ENCODE data around the gene TOM1L1.
A peak's percentile ranks its signal among the peaks of the same experiment; 100 is the strongest.

Gene TOM1L1

GRCh38 chr17:54920819-54921218 lies 20.2 kb downstream of the TOM1L1 start:
- H3K27me3 ChIP-seq (ENCODE audit: control insufficient read depth, insufficient read depth, low read length) = no peaks in the 10 kb centered on the region
- H3K36me3 ChIP-seq (ENCODE audit: control insufficient read depth, insufficient read depth, low read length) = peaks cover 67% of the 10 kb centered on the region
- no peak overlapping the region for H3K9ac ChIP-seq (ENCODE audit: low read length)
- H3K4me1 ChIP-seq (ENCODE audit: control insufficient read depth, insufficient read depth, low read length) = peaks cover 23% of the 10 kb centered on the region
- H3K4me3 ChIP-seq (ENCODE audit: low read depth, low read length) = no peak overlapping the region
- peak overlapping the region; percentile 34; the same call in 1 of the 2 replicates for H3K27ac ChIP-seq (ENCODE audit: low read depth, low read length)
- peaks cover 8% of the 10 kb centered on the region; the same call in 1 of the 2 replicates for H3K9me3 ChIP-seq (ENCODE audit: control insufficient read depth, insufficient read depth, low read depth, low read length)

GRCh38 chr17:54924405-54924804 lies 23.8 kb downstream of the TOM1L1 start:
- Histone ChIP-seq H3K9me3 (ENCODE audit: control insufficient read depth, insufficient read depth, low read depth, low read length) (no peaks in the 10 kb centered on the region), H3K4me3 (ENCODE audit: low read depth, low read length) (no peak overlapping the region), H3K9ac (ENCODE audit: low read length) (no peak overlapping the region), H3K4me1 (ENCODE audit: control insufficient read depth, insufficient read depth, low read length) (peaks cover 19% of the 10 kb centered on the region), H3K27me3 (ENCODE audit: control insufficient read depth, insufficient read depth, low read length) (no peaks in the 10 kb centered on the region), H3K27ac (ENCODE audit: low read depth, low read length) (no peak overlapping the region), H3K36me3 (ENCODE audit: control insufficient read depth, insufficient read depth, low read length) (peaks cover 65% of the 10 kb centered on the region)

- Histone ChIP-seq H3K4me1 (ENCODE audit: control insufficient read depth, insufficient read depth, low read length) (peaks cover 6% of the 10 kb centered on the region; the same call in 1 of the 2 replicates), H3K9ac (ENCODE audit: low read length) (no peak overlapping the region), H3K27ac (ENCODE audit: low read depth, low read length) (no peak overlapping the region), H3K36me3 (ENCODE audit: control insufficient read depth, insufficient read depth, low read length) (peaks cover 72% of the 10 kb centered on the region), H3K27me3 (ENCODE audit: control insufficient read depth, insufficient read depth, low read length) (no peaks in the 10 kb centered on the region), H3K9me3 (ENCODE audit: control insufficient read depth, insufficient read depth, low read depth, low read length) (no peaks in the 10 kb centered on the region), H3K4me3 (ENCODE audit: low read depth, low read length) (no peak overlapping the region)
Observed at GRCh38 chr17:54927525-54927924, 26.9 kb downstream of the TOM1L1 start.

- peaks cover 84% of the 10 kb centered on the region for H3K36me3 ChIP-seq (ENCODE audit: control insufficient read depth, insufficient read depth, low read length)
- peaks cover 16% of the 10 kb centered on the region; the same call in 1 of the 2 replicates for H3K4me1 ChIP-seq (ENCODE audit: control insufficient read depth, insufficient read depth, low read length)
- H3K9ac ChIP-seq (ENCODE audit: low read length) = no peak overlapping the region
- no peak overlapping the region for H3K4me3 ChIP-seq (ENCODE audit: low read depth, low read length)
- no peak overlapping the region for H3K27ac ChIP-seq (ENCODE audit: low read depth, low read length)
- H3K9me3 ChIP-seq (ENCODE audit: control insufficient read depth, insufficient read depth, low read depth, low read length) = no peaks in the 10 kb centered on the region
- H3K27me3 ChIP-seq (ENCODE audit: control insufficient read depth, insufficient read depth, low read length) = no peaks in the 10 kb centered on the region
Observed at GRCh38 chr17:54932711-54933110, 32.1 kb downstream of the TOM1L1 start.

- Histone ChIP-seq H3K4me1 (ENCODE audit: control insufficient read depth, insufficient read depth, low read length) (peaks cover 16% of the 10 kb centered on the region; the same call in 1 of the 2 replicates), H3K9me3 (ENCODE audit: control insufficient read depth, insufficient read depth, low read depth, low read length) (no peaks in the 10 kb centered on the region), H3K27me3 (ENCODE audit: control insufficient read depth, insufficient read depth, low read length) (no peaks in the 10 kb centered on the region), H3K27ac (ENCODE audit: low read depth, low read length) (no peak overlapping the region), H3K4me3 (ENCODE audit: low read depth, low read length) (no peak overlapping the region), H3K36me3 (ENCODE audit: control insufficient read depth, insufficient read depth, low read length) (peaks cover 83% of the 10 kb centered on the region), H3K9ac (ENCODE audit: low read length) (no peak overlapping the region)
Observed at GRCh38 chr17:54933921-54934320, 33.3 kb downstream of the TOM1L1 start.

- H3K4me3 ChIP-seq (ENCODE audit: low read depth, low read length) = no peak overlapping the region
- no peak overlapping the region for H3K9ac ChIP-seq (ENCODE audit: low read length)
- peaks cover 86% of the 10 kb centered on the region for H3K36me3 ChIP-seq (ENCODE audit: control insufficient read depth, insufficient read depth, low read length)
- no peaks in the 10 kb centered on the region for H3K9me3 ChIP-seq (ENCODE audit: control insufficient read depth, insufficient read depth, low read depth, low read length)
- peaks cover 16% of the 10 kb centered on the region; the same call in 1 of the 2 replicates for H3K4me1 ChIP-seq (ENCODE audit: control insufficient read depth, insufficient read depth, low read length)
- H3K27me3 ChIP-seq (ENCODE audit: control insufficient read depth, insufficient read depth, low read length) = no peaks in the 10 kb centered on the region
- peak overlapping the region; percentile 70; the same call in 1 of the 2 replicates for H3K27ac ChIP-seq (ENCODE audit: low read depth, low read length)
Observed at GRCh38 chr17:54935471-54935870, 34.8 kb downstream of the TOM1L1 start.

- no peaks in the 10 kb centered on the region for H3K27me3 ChIP-seq (ENCODE audit: control insufficient read depth, insufficient read depth, low read length)
- peaks cover 87% of the 10 kb centered on the region for H3K36me3 ChIP-seq (ENCODE audit: control insufficient read depth, insufficient read depth, low read length)
- no peak overlapping the region for H3K4me3 ChIP-seq (ENCODE audit: low read depth, low read length)
- peaks cover 16% of the 10 kb centered on the region; the same call in 1 of the 2 replicates for H3K4me1 ChIP-seq (ENCODE audit: control insufficient read depth, insufficient read depth, low read length)
- H3K9ac ChIP-seq (ENCODE audit: low read length) = no peak overlapping the region
- no peaks in the 10 kb centered on the region for H3K9me3 ChIP-seq (ENCODE audit: control insufficient read depth, insufficient read depth, low read depth, low read length)
- no peak overlapping the region for H3K27ac ChIP-seq (ENCODE audit: low read depth, low read length)
Observed at GRCh38 chr17:54937018-54937417, 36.4 kb downstream of the TOM1L1 start.

- Histone ChIP-seq H3K27ac (ENCODE audit: low read depth, low read length) (no peak overlapping the region), H3K9ac (ENCODE audit: low read length) (no peak overlapping the region), H3K36me3 (ENCODE audit: control insufficient read depth, insufficient read depth, low read length) (peaks cover 90% of the 10 kb centered on the region)
Observed at GRCh38 chr17:54937426-54937825, 36.8 kb downstream of the TOM1L1 start.

GRCh38 chr17:54941285-54941684 lies 40.6 kb downstream of the TOM1L1 start:
- H3K36me3 ChIP-seq (ENCODE audit: control insufficient read depth, insufficient read depth, low read length) = peaks cover 66% of the 10 kb centered on the region

More at GRCh38 chr17:54937426-54937825, 36.8 kb downstream of the TOM1L1 start:
- no peaks in the 10 kb centered on the region for H3K9me3 ChIP-seq (ENCODE audit: control insufficient read depth, insufficient read depth, low read depth, low read length)
- peaks cover 16% of the 10 kb centered on the region; the same call in 1 of the 2 replicates for H3K4me1 ChIP-seq (ENCODE audit: control insufficient read depth, insufficient read depth, low read length)
- H3K4me3 ChIP-seq (ENCODE audit: low read depth, low read length) = no peak overlapping the region
- H3K27me3 ChIP-seq (ENCODE audit: control insufficient read depth, insufficient read depth, low read length) = no peaks in the 10 kb centered on the region

GRCh38 chr17:54944796-54945195 lies 44.1 kb downstream of the TOM1L1 start:
- Histone ChIP-seq H3K9me3 (ENCODE audit: control insufficient read depth, insufficient read depth, low read depth, low read length) (no peaks in the 10 kb centered on the region), H3K4me3 (ENCODE audit: low read depth, low read length) (no peak overlapping the region), H3K27ac (ENCODE audit: low read depth, low read length) (no peak overlapping the region), H3K9ac (ENCODE audit: low read length) (no peak overlapping the region), H3K36me3 (ENCODE audit: control insufficient read depth, insufficient read depth, low read length) (peaks cover 66% of the 10 kb centered on the region), H3K4me1 (ENCODE audit: control insufficient read depth, insufficient read depth, low read length) (no peaks in the 10 kb centered on the region), H3K27me3 (ENCODE audit: control insufficient read depth, insufficient read depth, low read length) (no peaks in the 10 kb centered on the region)

More at GRCh38 chr17:54941285-54941684, 40.6 kb downstream of the TOM1L1 start:
- H3K9ac ChIP-seq (ENCODE audit: low read length) = no peak overlapping the region
- H3K4me3 ChIP-seq (ENCODE audit: low read depth, low read length) = no peak overlapping the region
- peaks cover 6% of the 10 kb centered on the region; the same call in 1 of the 2 replicates for H3K4me1 ChIP-seq (ENCODE audit: control insufficient read depth, insufficient read depth, low read length)
- no peaks in the 10 kb centered on the region for H3K9me3 ChIP-seq (ENCODE audit: control insufficient read depth, insufficient read depth, low read depth, low read length)
- no peaks in the 10 kb centered on the region for H3K27me3 ChIP-seq (ENCODE audit: control insufficient read depth, insufficient read depth, low read length)
- H3K27ac ChIP-seq (ENCODE audit: low read depth, low read length) = no peak overlapping the region

GRCh38 chr17:54945231-54945630 lies 44.6 kb downstream of the TOM1L1 start:
- Histone ChIP-seq H3K27me3 (ENCODE audit: control insufficient read depth, insufficient read depth, low read length) (no peaks in the 10 kb centered on the region), H3K9ac (ENCODE audit: low read length) (no peak overlapping the region), H3K9me3 (ENCODE audit: control insufficient read depth, insufficient read depth, low read depth, low read length) (no peaks in the 10 kb centered on the region), H3K27ac (ENCODE audit: low read depth, low read length) (no peak overlapping the region), H3K4me1 (ENCODE audit: control insufficient read depth, insufficient read depth, low read length) (no peaks in the 10 kb centered on the region), H3K36me3 (ENCODE audit: control insufficient read depth, insufficient read depth, low read length) (peaks cover 66% of the 10 kb centered on the region), H3K4me3 (ENCODE audit: low read depth, low read length) (no peak overlapping the region)
